OCI-LY7 (cell line): ENCODE results near the gene C1QA. TPM values are rescaled to one million over a fixed set of nuclear protein-coding genes. Genes with fewer than 3 reads are reported as not detected.

Experiments
- BruUV-seq: library from RNA; stranded (reverse); fragments of 400-500 nt; replicated peaks from 2 replicates; lab custom pipeline; 2021; lab: Mats Ljungman, UMichigan
- CTCF ChIA-PET: fragments of 300-600 bp; sonication (Branson Sonifier 250); formaldehyde crosslinking; loops from one replicate; lab custom pipeline; 2022; ENCODE audit warnings: antibody characterized with exemption; ENCODE audit not compliant: unreplicated experiment; lab: Charles Lee
- POLR2A ChIA-PET: fragments of 300-600 bp; sonication (Branson Sonifier 250); formaldehyde crosslinking; loops from one replicate; lab custom pipeline; 2022; ENCODE audit warnings: antibody characterized with exemption; lab: Charles Lee
- DNase-seq: peaks from one replicate; pipeline ENCODE4 v3.0.0-alpha.2; 2015; ENCODE audit warnings: low spot score
- H2AFZ ChIP-seq: fragments of 200-600 bp; sonication (generic), shearing (Covaris generic); 2 replicates; pipeline ENCODE4 v1.6.1; 2014; ENCODE audit warnings: mild to moderate bottlenecking, antibody characterized with exemption, low read length, moderate library complexity
- H3K27ac ChIP-seq: fragments of 200-600 bp; sonication (generic); 2 replicates; pipeline ENCODE4 v1.5.1; 2014; ENCODE audit warnings: mixed run types, low read depth, mild to moderate bottlenecking, moderate library complexity, low read length, inconsistent platforms; ENCODE audit not compliant: poor library complexity, severe bottlenecking
- H3K36me3 ChIP-seq: fragments of 200-600 bp; sonication (generic); 2 replicates; pipeline ENCODE4 v1.6.1; 2014; ENCODE audit warnings: mild to moderate bottlenecking, antibody characterized with exemption, low read length, moderate library complexity, mixed read lengths; ENCODE audit not compliant: insufficient read depth
- H3K4me1 ChIP-seq: fragments of 200-600 bp; sonication (generic); 2 replicates; pipeline ENCODE4 v1.5.1; 2014; ENCODE audit warnings: mild to moderate bottlenecking, low read length; ENCODE audit not compliant: insufficient read depth, poor library complexity, severe bottlenecking
- H3K4me2 ChIP-seq: fragments of 200-600 bp; sonication (generic); 2 replicates; pipeline ENCODE4 v1.6.1; 2014; ENCODE audit warnings: mild to moderate bottlenecking, low read length
- H3K4me3 ChIP-seq: fragments of 200-600 bp; sonication (generic); 2 replicates; pipeline ENCODE4 v1.5.1; 2014; ENCODE audit warnings: mild to moderate bottlenecking, low read depth, low read length; ENCODE audit not compliant: poor library complexity, severe bottlenecking
- H3K79me2 ChIP-seq: fragments of 200-600 bp; sonication (generic); 2 replicates; pipeline ENCODE4 v1.6.1; 2016; ENCODE audit warnings: low read depth, mild to moderate bottlenecking, low read length, moderate library complexity, mixed read lengths; ENCODE audit not compliant: insufficient read depth
- H3K9me2 ChIP-seq: fragments of 200-600 bp; sonication (generic); 2 replicates; pipeline ENCODE4 v1.6.1; 2016; ENCODE audit warnings: mild to moderate bottlenecking, low read length, mixed read lengths; ENCODE audit not compliant: insufficient read depth
- H3K9me3 ChIP-seq: fragments of 200-600 bp; sonication (generic); 2 replicates; pipeline ENCODE4 v1.6.1; 2014; ENCODE audit warnings: mild to moderate bottlenecking, mixed run types, low read length, mixed read lengths
- H4K20me1 ChIP-seq: fragments of 200-600 bp; sonication (generic); 2 replicates; pipeline ENCODE4 v1.6.1; 2014; ENCODE audit warnings: mild to moderate bottlenecking, antibody characterized with exemption, low read length, moderate library complexity, mixed read lengths; ENCODE audit not compliant: insufficient read depth
- EZH2phosphoT487 ChIP-seq: fragments of 200-600 bp; sonication (generic); IDR thresholded peaks from 2 replicates; pipeline ENCODE4 v1.6.1; 2018; ENCODE audit warnings: low read depth, borderline replicate concordance, mild to moderate bottlenecking, mixed run types, antibody characterized with exemption, low read length, moderate library complexity, mixed read lengths
- intact Hi-C: fragments of 100-400 bp; cut with micrococcal nuclease; formaldehyde crosslinking; loops from one replicate; pipeline ENCODE4 v1.10.0; 2022; ENCODE audit not compliant: unreplicated experiment
- total RNA-seq, 2 experiments: library from RNA; depleted of rRNA in 1 of 2; stranded (reverse); fragments of >200 nt in 1 of 2; shearing (Covaris generic) in 1 of 2; gene quantifications; 2 replicates each; pipeline ENCODE4 v1.2.3, GENCODE V29; 2014 to 2022
- TF ChIP-seq, protein P1 (sequence below): fragments of 200-600 bp; sonication (generic); conservative IDR thresholded peaks from 2 replicates; pipeline ENCODE4 v1.5.1; 2014; ENCODE audit warnings: mild to moderate bottlenecking, antibody characterized with exemption, low read length, moderate library complexity, mixed read lengths

C1QA gene
- total RNA-seq, 2 experiments from 2014 or later = not detected

DNA sequence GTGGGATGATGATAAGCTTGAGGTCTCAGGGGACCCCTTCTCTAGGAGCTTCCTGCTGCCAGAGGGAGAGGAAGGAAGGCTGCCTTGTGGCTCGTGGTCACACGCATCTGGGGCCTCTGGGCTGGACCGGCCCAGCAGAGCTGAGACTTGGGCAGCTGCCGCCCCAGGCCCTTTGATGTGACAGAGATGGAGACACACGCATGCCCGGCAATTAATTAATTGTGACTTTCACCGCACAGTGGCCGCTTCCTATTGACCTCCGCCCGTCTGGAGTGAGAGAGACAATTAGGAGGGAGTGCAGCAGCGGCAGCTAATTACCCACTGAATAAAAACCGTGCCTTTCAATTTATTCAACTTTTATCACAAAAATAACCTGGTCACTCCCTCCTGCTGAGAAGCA is 16.6 kb upstream of the C1QA start:
- Histone ChIP-seq H3K9me3 (no peaks in the 10 kb centered on the region), H2AFZ (no peak overlapping the region), H3K27ac (no peak overlapping the region), H3K4me3 (no peak overlapping the region), H3K4me1 (no peaks in the 10 kb centered on the region), H4K20me1 (no peaks in the 10 kb centered on the region), H3K79me2 (no peaks in the 10 kb centered on the region), H3K36me3 (no peaks in the 10 kb centered on the region), H3K4me2 (no peak overlapping the region), H3K9me2 (no peaks in the 10 kb centered on the region)
- TF ChIP-seq, protein P1, sequence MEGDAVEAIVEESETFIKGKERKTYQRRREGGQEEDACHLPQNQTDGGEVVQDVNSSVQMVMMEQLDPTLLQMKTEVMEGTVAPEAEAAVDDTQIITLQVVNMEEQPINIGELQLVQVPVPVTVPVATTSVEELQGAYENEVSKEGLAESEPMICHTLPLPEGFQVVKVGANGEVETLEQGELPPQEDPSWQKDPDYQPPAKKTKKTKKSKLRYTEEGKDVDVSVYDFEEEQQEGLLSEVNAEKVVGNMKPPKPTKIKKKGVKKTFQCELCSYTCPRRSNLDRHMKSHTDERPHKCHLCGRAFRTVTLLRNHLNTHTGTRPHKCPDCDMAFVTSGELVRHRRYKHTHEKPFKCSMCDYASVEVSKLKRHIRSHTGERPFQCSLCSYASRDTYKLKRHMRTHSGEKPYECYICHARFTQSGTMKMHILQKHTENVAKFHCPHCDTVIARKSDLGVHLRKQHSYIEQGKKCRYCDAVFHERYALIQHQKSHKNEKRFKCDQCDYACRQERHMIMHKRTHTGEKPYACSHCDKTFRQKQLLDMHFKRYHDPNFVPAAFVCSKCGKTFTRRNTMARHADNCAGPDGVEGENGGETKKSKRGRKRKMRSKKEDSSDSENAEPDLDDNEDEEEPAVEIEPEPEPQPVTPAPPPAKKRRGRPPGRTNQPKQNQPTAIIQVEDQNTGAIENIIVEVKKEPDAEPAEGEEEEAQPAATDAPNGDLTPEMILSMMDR = no peak
- TF ChIP-seq EZH2phosphoT487 = no peak
- ChIA-PET POLR2A (no interaction called here), CTCF (no interaction called here)
- no peak for DNase-seq
- BruUV-seq = no TSS peak
- intact Hi-C loops = no loop called here

DNA sequence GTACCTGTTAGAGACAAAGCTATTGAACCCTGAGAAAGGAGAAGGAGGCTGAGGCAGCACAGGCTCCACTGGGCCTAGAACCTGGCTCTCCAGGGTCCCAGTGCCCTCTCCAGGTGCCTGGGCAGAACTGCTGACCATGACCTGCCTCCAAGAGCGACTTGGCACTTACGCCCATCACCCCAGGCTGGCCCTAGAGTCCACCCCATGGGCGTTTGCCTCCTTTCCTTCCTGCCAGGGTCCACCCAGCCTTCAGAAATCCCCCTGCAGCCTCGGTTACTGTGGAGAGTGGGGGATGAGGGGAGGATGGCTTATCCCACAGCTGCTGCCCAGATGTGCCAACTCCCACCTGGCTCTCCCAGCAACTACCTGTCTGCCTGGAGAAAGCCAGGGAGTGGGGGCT is 14.7 kb upstream of the C1QA start:
- Histone ChIP-seq H3K36me3 (no peaks in the 10 kb centered on the region), H3K4me3 (no peak overlapping the region), H4K20me1 (no peaks in the 10 kb centered on the region), H3K4me1 (no peaks in the 10 kb centered on the region), H3K9me2 (no peaks in the 10 kb centered on the region), H3K27ac (no peak overlapping the region), H3K79me2 (no peaks in the 10 kb centered on the region), H3K9me3 (no peaks in the 10 kb centered on the region), H3K4me2 (no peak overlapping the region), H2AFZ (no peak overlapping the region)
- no TSS peak for BruUV-seq
- TF ChIP-seq, protein P1 = no peak
- TF ChIP-seq EZH2phosphoT487 = no peak
- ChIA-PET POLR2A (no interaction called here), CTCF (no interaction called here)
- intact Hi-C loops = no loop called here
- DNase-seq = no peak

DNA sequence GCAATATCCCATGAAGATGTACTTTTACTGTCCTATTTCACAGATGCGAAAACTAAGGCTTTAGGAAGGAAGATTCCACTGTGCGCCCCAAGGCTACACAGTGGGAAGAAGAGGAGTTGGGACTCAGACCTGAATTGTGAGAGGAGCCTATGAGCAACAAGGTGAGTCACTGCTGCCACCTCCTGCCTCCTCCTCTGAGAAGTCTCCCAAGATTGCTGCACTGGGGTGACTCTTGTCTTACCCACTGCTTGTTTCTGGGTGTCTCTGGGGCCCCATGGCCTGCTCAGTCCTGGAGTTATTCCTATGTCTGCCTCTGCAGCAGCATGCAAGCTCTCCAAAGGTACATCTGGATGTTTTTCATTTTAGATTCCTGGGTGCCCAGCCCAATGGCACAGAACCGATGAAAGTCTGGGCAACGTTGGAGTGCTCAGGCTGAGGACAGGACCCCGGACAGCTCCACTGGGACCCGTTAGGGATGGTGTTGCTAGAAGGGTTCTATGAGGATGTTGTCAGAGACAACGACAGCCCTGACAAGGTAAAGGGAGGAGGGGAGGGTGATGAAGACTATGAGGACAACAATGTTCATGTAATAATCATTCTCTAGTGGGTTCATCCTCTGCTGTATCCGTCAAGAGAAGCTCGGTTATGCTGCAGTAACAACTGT is 11.0 kb upstream of the C1QA start:
- ChIA-PET CTCF (no interaction called here), POLR2A (no interaction called here)
- H4K20me1 ChIP-seq = no peaks in the 10 kb centered on the region
- no peaks in the 10 kb centered on the region for H3K36me3 ChIP-seq
- H3K9me2 ChIP-seq = no peaks in the 10 kb centered on the region
- H3K4me3 ChIP-seq = no peak overlapping the region
- H3K79me2 ChIP-seq = no peaks in the 10 kb centered on the region
- no peak overlapping the region for H3K27ac ChIP-seq
- no peak for DNase-seq
- H3K9me3 ChIP-seq = no peaks in the 10 kb centered on the region
- no peaks in the 10 kb centered on the region for H3K4me1 ChIP-seq
- no TSS peak for BruUV-seq
- intact Hi-C loops = no loop called here
- no peak for TF ChIP-seq EZH2phosphoT487
- TF ChIP-seq, protein P1 = no peak
- no peak overlapping the region for H2AFZ ChIP-seq
- H3K4me2 ChIP-seq = no peak overlapping the region
